ENCODE data around the gene TTN.

DNA sequence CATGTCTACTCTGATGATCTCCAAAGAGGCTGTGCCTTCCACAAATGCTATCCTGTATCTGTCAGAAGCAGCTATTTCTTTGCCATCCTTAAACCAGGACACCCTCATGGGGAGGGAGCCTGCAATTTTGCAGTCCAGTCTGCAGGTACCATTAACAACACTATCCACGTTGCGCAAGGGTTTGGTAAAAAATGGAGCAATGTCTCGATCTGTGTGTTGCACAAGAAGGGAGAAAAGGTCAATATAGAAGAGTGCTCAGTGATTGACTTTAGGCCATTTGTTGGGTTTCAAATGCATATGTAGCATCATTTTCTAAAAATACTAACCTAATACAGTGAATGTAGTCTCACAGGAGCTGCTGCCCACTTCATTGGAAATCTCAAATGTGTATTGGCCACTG lies 74.3 kb downstream of the TTN start:
- TF ChIP-seq SUZ12 (IDR thresholded peaks at IDR 0.05; ENCODE audit: extremely low read depth, insufficient read depth, insufficient read length) (no peak), YY1 (IDR thresholded peaks at IDR 0.05; ENCODE audit: insufficient read depth, insufficient read length) (no peak), ZNF274 (IDR thresholded peaks at IDR 0.05; ENCODE audit: low read depth, low read length) (no peak)

All from NT2/D1 (cell line).